NCI-H128 (cell line): ENCODE measurements around the gene DOK5.

Experiments used
- DNase-seq: peaks from one replicate; lab custom pipeline; 2025; ENCODE audit not compliant: unreplicated experiment; lab: John Stamatoyannopoulos, UW

DOK5 gene

DNA sequence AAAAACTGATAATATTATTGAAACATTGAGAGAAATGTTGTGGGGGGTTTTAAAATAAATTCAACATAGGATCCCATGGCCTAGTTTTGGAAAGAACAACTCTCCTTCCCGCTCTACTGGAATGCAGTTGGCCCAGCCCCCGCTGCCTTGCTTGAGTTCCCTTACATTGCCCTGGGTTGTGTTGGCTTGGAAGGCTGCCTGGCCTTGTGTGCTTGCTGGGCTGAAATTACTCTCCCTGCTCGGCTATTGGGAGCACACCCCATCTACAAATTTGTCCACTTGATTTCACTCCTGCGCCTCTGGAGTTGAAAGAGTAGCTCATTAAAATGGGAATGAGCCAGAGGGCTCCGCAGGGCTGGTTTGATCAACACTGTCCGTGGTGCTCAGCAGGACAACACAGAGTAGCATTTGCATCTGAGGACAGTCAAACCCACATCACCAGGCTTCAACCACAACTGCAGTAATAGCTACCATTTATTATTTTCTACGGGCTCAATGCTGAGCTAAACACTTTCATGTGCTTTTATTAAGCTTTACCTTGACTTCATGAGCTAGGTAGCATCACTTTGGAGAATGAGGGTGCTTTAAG lies 35.2 kb downstream of the DOK5 start:
- no peak for DNase-seq

DNA sequence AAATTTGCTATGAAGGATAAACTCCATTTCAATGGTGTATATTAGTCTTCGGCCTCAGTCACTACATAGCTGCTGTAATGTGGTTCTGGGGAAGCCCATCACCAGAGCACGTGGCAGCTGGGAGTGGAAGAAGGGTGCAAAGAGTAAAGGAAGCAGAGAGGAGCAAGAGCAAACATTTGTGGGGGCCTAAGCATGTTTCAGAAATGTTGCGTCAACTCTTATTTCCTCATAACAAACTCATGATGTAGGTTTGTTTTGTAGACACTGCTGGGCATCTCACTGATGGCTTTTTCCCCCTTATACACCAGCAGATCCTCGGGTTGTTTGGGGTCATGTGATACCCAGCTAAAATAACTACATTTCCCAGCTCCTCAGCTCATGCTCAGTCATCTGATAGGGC lies 37.3 kb downstream of the DOK5 start:
- no peak for DNase-seq

DNA sequence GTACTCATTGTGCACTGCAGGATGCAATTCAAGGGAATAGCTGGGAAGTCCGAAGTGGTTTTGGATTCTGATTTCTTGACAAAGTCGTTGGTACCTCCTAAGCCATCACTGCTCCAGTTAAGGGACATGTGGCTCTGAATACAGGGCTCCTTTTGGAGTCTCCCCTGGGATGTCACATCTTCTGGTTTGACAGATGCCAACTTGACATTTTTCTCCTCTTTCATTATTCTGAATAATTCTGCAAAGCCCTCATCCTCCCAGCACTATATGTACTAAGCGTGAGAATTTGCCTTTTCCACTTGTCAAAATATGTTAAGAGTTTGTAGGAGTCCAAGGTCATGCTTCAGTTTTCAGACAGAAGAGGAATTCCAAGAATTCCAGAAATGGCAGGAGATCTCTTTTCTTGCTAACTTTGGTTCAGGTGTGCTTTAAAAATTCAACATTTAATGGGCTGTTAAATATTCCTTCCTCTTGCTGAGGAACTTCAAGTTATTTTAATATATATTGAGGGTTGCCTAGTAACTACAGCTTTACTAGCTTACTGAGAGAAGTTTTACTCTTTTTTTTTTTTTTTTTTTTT lies 38.7 kb downstream of the DOK5 start:
- DNase-seq = no peak

DNA sequence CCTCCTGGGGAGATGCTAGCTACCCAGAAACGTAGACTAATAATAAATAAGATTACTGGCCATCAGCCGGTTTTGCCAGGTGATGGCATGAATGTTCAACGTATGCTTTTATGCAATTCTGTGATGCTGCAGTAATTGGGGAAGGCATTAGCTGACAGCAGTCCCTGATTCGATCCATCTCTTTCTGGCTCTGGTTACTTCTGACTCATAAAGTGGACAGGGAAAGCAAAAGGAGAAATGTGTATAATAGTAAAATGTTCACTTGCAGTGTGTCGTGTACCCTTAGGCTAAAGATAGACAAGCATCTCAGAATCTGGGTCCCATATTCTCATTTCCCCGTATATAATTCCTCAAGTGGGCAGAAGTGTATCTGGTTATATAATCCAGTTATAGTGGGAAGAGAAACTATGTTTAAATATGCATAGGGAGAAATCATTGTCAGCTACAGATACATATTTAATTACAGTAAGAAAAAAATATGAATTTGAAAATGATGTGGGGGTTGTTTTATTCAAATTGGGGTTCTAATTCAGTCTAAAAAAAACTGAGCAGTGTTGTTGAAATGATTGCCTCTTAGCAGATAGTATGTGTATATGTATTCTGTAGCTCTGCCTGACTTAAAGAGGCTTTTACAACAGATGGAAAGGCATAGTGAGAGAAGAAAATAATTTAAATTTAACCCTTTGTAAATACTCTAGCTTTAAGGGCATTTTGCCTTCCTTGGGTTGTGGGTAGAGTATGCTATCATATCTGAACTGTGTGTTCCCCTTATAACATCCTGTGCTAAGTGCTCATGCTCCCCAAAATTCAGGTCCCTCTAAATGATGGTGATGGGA lies 40.6 kb downstream of the DOK5 start:
- DNase-seq = no peak

DNA sequence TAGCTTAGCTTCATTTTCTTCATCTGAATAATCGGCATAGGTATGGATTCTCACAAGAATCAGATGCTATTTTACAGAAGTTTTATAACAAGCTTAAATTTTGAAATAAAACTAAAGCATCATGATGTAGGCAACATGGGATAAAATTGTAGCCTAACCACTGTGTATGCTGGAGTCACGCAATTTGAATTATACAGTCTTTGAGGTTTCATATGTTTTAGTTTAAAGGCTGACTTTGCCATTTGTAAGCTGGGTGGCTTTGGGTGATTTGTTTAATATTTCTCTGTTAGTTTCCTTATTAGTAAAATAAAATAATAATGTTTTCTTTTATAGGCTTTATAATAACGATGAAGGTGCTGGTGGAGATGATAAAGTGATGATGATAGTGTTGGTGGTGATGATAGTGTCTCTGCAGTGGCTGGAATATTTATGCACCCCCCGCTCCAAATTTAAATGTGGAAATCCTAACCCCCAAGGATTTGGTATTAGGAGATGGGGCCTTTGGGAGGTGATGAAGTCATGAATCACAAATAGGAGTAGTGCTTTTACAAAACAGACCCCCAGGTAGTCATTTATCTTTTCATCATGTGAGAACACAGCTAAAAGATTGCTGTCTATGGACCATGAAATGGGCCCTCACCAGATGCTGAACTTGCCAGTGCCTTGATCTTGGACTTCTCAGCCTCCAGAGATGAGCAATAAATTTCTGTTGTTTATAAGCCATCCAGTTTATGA lies 42.0 kb downstream of the DOK5 start:
- no peak for DNase-seq

DNA sequence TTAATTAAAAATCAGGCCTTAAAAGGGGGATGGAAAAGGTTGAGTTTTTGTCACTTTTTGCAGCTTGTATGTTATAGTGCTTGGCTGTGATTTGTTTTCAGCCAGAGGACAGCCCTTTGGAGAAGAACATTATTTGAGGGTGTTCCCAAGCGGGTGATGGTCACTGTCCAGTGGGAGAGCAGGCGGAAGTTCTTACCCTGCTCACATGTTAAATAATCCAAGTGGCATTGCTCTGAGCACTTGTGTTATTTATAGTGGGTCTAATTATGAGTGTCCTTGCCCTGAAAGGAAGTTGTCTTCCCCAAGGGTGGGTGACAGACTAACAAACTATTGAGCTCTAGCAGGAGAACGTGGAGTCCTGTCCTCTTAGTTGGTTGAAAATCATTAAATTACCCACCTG lies 49.5 kb downstream of the DOK5 start:
- no peak for DNase-seq

DNA sequence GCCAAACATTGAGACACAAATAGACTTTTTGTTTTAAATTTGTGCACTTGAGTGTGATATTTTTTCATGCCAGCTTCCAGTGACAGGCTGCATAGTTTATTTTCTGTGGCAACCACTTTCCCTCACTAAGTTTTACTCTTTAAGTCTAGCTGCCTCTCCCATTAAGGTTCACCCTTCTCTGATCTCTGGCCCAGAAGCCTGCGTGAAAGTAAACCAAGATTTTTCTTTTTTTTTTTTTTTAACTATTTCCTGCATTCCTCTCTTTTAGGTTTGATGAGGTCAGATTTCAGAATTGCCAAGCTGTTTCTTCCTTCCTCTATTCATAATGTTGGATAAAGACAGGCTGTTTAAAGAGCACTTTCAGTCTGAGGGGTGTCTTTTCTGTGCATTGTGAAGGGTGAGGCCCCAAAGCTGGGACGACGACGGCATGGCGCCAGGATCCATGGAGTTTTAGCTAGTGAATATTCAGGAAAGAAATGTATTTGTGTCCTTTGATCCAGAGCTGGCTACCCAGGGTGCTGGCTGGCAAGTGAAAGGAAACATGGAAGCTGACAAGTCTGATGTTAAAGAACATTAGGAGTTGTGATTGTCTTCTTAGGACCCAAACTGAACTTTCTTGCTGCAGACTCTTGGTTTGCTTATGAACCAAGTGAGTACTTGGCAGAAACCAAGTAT lies 50.7 kb downstream of the DOK5 start:
- DNase-seq = no peak

DNA sequence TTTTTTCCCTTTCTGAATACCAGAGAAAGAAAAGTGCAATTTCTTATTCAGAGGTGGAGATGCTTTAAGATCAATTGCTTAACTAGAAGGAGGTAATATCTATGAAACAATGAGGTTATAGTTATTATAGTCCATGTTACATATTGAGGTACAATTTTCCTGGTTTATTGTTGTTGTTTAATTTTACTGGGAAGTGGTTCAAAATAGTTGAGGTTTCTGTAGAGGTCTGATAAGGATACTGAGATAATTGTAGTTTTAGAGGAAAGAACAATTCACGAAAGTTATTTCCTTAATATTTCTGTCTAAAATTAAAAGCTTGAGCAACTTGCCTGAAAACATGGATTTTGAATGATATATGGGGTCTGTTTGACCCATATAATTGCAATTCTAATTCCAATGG lies 51.4 kb downstream of the DOK5 start:
- DNase-seq = no peak

DNA sequence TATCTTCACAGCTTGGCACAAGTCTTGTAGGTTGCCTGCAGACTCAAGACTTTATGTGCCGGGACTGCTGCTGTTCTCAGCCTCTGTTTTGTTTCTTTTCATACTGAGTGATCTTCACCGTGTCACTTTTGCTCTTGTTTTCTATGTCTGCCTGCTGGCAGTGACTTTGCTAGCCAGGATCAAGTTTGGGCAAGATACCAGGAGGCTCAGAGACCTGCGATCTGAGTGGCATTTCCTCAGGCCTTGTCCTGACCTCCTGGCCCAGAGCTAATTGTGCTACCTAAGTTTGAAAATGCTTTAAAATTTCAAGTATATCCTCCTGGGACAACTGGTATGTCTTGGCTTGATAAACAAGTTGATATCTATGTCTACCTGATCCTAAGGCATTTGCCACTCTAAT lies 57.2 kb downstream of the DOK5 start:
- no peak for DNase-seq

DNA sequence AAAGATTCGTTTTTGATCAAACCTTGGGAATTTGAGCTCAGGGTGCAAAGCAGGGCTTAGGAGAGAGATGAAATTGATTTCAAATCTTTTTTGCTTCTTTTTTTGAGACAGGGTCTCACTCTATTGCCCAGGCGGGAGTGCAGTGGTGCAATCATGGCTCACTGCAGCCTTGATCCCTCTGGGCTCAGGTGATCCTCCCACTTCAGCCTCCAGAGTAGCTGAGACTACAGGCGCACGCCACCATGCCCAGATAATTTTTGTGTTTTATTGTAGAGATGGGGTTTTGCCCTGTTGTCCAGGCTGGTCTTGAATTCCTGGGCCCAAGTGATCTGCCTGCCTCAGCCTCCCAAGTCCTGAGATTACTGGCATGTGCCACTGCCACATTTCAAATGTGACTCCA lies 58.7 kb downstream of the DOK5 start:
- no peak for DNase-seq

DNA sequence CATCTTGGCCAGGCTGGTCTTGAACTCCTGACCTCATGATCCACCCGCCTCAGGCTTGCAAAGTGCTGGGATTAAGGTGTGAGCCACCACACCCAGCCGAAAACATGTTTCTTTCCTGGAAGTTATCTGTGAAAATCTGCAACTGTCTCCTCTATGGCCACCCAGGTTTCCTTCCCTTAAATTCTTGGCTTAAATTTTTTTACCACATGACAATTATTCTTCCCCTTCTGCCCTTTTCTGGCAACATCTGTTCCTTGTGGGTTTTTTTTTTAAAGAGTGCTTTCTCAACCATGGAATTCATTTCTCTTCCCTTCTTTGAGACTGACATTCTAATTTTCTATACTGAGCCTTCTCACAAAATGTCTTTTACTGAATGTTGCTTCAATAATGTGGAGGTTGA lies 59.6 kb downstream of the DOK5 start:
- DNase-seq = no peak

DNA sequence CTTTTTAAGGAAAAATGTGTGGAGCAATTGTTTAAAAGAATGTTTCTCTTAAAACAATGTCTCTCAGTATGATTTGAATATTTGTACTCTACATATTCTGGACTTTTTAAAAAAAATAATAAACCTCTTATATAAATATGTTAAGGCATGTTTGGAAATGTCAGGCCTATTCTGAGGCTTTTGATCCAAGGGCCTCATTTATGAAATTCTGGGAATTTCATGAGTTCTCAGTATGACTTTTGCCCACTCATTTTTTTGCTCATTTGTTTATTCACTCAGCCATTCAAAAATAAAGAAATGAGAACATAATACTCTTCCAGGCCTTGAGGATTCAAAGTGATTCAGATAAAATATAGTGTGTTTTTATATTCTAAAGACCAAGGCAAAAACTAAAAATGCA lies 60.4 kb downstream of the DOK5 start:
- DNase-seq = no peak

DNA sequence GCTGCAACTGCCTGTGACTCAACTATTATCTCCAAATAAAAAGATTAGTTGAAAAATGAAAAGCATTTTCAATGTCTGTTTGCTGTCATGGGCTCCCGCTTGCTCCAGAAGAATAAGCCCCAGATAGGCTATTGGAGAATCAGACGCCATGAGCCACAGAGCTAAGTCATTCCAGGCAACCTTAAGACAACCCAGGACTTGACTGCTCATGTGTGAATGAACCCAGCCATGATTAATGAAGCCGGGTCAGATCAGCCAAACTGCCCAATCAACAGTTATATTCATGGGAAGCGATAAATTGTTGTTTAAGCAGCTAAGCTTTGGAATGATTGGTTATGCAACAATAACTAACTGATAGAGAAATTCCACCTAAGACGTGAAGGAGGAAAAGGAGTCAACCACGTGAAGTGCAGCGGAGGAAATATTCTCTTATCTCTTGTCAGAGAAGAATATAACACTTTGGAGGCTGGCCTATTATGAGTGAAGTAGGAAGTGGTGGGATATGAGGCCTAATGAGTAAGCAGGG lies 64.2 kb downstream of the DOK5 start:
- no peak for DNase-seq

DNA sequence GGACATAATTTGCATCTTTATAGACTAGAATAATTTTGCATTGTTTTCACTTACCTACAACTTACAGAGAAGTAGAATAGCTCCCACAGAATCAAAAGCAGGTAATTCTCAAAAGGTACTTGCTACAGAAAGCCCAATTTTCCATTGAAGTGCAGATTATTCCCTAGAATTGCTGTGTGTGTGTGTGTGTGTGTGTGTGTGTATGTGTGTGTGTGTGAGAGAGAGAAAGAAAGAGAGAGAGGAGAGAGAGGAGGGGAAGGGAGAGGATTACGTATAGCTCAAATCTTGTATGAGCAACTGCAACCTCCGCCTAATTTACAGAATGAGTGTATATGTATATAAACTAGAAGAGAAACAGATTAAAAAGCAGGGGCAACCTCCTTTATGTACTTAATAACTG lies 68.0 kb downstream of the DOK5 start:
- DNase-seq = no peak

DNA sequence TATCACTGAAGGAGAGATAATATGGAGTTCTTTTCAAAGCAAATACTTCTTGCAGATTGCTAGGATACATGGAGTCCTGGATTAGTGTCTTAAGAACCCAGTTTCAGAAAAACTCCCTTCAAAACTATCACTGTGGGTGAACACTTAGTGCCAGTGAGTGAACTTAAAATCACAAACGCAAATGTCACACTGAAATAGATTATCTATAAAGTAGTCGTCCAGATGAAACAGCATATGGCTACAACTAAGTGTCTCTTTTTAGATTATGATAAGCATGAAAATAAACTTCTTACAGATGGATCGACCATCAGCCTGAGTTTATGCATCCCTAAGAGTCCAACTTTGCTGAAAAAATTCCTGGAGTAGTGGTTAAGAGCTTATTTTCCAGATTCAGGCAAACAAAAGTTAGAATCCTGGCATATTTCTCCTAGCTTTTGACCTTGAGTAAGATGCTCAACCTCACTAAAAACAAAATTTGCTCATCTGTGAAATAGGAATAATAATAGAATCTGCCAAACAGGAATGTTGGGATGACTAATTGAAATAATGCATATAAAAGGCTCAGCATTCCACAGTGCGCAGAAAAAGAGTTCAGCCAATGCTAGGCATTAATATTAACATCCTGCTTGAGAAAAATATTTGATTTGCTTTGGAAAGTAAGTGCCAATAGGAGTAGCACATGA lies 70.4 kb downstream of the DOK5 start:
- DNase-seq = no peak

DNA sequence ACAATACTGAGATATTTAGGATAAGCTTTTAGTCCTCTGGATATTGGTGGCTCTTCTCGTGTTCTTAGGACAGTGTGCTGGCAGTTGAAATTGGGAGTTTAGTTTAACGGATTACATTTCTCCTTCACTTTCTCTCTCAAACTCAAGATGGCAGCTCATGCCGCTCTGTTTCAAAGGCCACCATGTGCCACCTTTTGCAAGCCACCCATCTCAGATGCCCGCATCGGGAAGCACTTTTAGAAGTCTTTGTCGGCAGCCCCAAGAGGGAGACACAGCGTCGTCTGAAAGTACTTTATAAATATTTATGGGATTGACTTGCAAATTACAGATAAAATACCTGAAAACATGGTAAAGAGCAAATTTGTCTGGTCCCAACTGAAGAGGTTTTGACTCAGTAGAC lies 73.5 kb downstream of the DOK5 start:
- no peak for DNase-seq

DNA sequence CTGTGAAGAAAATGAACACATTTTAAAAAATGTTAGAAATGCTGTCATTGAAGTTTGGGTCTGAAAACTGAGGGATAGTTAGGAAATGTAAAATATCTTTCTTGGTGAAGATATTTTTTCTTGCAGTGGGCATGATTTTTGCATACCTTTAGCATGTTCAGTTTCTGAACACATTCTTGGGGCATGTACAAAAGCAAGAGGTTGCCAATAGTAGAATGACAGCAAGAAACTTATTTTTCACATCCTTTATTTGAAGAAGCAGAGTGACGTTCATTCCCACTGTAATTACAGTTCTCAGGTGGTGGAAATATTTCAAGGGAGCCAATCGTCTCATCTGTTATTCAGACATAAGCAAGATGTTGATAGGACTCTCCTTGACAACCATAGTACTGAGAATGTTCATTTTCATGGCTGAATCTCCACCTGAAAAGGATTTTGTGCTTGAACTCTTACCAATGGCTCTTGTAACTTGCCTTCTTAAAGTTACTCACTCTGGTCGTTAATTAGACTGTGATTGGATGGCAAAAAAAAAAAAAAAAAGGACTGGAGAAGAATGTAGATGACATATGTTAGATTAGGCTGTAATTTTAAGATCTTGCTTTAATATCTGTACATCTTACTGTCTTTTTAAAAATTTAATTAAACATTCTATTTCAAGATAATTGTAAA lies 74.4 kb downstream of the DOK5 start:
- DNase-seq = no peak

DNA sequence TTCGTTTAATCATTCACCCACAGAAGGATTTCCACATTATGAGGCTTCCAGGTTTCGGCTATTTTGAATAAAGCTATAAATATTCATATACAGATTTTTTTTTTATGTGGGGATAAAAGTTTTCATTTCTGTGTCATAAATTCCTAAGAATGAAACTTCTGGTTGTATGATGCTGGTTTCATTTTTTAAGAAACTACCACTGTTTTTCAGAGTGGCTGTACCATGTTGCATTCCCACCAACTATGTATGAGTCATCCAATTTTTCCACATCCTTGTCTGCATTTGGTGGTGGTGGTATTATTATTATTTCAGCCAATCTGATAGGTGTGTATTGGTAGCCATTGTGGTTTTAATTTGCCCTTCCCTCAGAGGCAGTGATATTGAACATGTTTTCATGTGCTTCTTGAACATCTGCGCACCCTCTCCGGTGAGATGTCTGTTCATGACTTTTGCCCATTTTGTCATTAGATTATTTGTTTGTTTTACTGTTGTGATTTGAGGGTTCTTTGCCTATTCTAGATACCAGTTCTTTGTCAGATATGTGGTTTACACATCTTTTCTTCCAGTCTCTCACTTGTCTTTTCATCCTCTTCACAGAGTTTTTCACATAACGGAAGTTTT lies 75.5 kb downstream of the DOK5 start:
- no peak for DNase-seq

DNA sequence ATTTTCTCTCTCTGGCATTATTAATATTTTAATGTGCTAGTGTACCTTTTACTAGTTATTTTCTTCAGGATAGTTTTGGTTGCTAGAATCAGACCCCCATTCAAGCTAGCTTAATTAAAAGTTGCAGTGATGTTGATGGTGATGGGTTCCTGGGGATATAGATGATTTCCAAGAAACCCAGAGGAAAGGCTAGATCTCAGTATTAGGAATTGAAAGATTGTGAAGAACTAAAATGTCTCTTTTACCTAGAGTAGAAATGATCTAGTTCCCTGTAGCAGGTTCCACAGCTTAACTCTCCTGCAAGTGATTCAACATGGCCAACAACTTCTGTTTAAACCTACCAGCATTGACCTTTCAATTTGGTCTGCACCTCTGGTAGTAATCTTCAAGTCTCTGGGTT lies 78.6 kb downstream of the DOK5 start:
- DNase-seq = no peak

DNA sequence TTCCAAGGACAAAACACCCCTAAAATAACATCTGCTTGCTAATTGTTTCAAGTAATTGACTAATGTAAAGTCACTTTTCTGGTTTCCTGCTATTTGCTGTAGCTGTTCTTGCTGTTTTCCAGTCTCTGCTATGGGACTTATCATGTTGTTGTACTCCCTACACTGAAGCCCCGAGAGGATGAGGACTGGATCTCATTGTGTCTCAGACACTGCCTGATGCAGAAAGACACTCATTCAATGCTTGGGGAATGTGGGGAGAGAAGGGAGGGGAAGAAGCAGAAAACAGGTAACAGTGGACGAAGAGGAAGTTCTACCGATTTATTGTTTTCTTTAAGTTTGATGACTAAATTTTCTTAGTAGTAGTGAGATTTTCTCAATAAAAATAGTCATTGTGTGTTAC lies 79.8 kb downstream of the DOK5 start:
- no peak for DNase-seq
